Mesenchymal stem cell (in vitro differentiated cells and primary cell): ENCODE results near the gene RIPK1.
A peak's percentile ranks its signal among the peaks of the same experiment; 100 is the strongest.

Experiments
- DNase-seq: peaks from one replicate; pipeline ENCODE4 v3.0.0-alpha.2; 2013
- H2AFZ ChIP-seq: one replicate; pipeline ENCODE4 v1.6.1; 2013; ENCODE audit warnings: low read depth, mild to moderate bottlenecking, control low read depth, inconsistent platforms, low read length, moderate library complexity
- H2AK5ac ChIP-seq: 2 replicates; pipeline ENCODE4 v1.6.1; 2013; ENCODE audit warnings: low read length, moderate library complexity, mild to moderate bottlenecking, inconsistent platforms; ENCODE audit not compliant: severe bottlenecking
- H2BK120ac ChIP-seq: one replicate; pipeline ENCODE4 v1.6.1; 2013; ENCODE audit warnings: low read depth, mild to moderate bottlenecking, inconsistent platforms, low read length, moderate library complexity
- H2BK12ac ChIP-seq, 2 experiments: one replicate each; pipeline ENCODE4 v1.6.1; 2013; ENCODE audit warnings: inconsistent platforms in 2 of 2, low read length in 2 of 2, mild to moderate bottlenecking in 2 of 2, moderate library complexity in 2 of 2, control low read depth in 1 of 2
- H2BK15ac ChIP-seq: one replicate; pipeline ENCODE4 v1.6.1; 2013; ENCODE audit warnings: mild to moderate bottlenecking, low read depth, inconsistent platforms; ENCODE audit not compliant: poor library complexity, severe bottlenecking
- H2BK5ac ChIP-seq: 2 replicates; pipeline ENCODE4 v1.6.1; 2013; ENCODE audit warnings: low read depth, mild to moderate bottlenecking, low read length, control low read depth, inconsistent platforms; ENCODE audit not compliant: poor library complexity, severe bottlenecking
- H3K14ac ChIP-seq, 2 experiments: one replicate each; pipeline ENCODE4 v1.6.1; 2013; ENCODE audit warnings: inconsistent platforms in 2 of 2, low read length in 2 of 2, control low read depth in 1 of 2, mild to moderate bottlenecking in 1 of 2, moderate library complexity in 1 of 2
- H3K18ac ChIP-seq, 2 experiments: one replicate each; pipeline ENCODE4 v1.6.1; 2013; ENCODE audit warnings: inconsistent platforms in 2 of 2, low read length in 2 of 2, control low read depth in 1 of 2, low read depth in 1 of 2, mild to moderate bottlenecking in 1 of 2
- H3K23ac ChIP-seq, 2 experiments: one replicate each; pipeline ENCODE4 v1.6.1; 2013; ENCODE audit warnings: inconsistent platforms in 2 of 2, low read length in 2 of 2, mild to moderate bottlenecking in 2 of 2, moderate library complexity in 2 of 2, control low read depth in 1 of 2
- H3K27ac ChIP-seq: 2 replicates; pipeline ENCODE4 v1.5.1; 2013; ENCODE audit warnings: mild to moderate bottlenecking, moderate library complexity, low read length, control low read depth, inconsistent platforms; ENCODE audit not compliant: poor library complexity, severe bottlenecking
- H3K27me3 ChIP-seq, 2 experiments: 2 replicates each; pipeline versions ENCODE4 v1.6.1 to v1.7.0; 2013; ENCODE audit warnings: low read length in 2 of 2, mild to moderate bottlenecking in 2 of 2, moderate library complexity in 2 of 2, control low read depth in 1 of 2, inconsistent platforms in 1 of 2; ENCODE audit not compliant: control insufficient read depth in 1 of 2, insufficient read depth in 1 of 2
- H3K36me3 ChIP-seq, 2 experiments: 2 replicates each; pipeline versions ENCODE4 v1.6.1 to v1.7.0; 2013; ENCODE audit warnings: low read length in 2 of 2, control low read depth in 1 of 2, inconsistent platforms in 1 of 2, low read depth in 1 of 2, mild to moderate bottlenecking in 1 of 2; ENCODE audit not compliant: insufficient read depth in 2 of 2, control insufficient read depth in 1 of 2
- H3K4ac ChIP-seq, 2 experiments: one replicate each; pipeline ENCODE4 v1.6.1; 2013; ENCODE audit warnings: inconsistent platforms in 2 of 2, low read length in 2 of 2, mild to moderate bottlenecking in 2 of 2, moderate library complexity in 2 of 2, control low read depth in 1 of 2, low read depth in 1 of 2
- H3K4me1 ChIP-seq: 2 replicates; pipeline ENCODE4 v1.6.1; 2013; ENCODE audit warnings: low read depth, low read length, control low read depth; ENCODE audit not compliant: control insufficient read depth, insufficient read depth
- H3K4me2 ChIP-seq: 2 replicates; pipeline ENCODE4 v1.6.1; 2013; ENCODE audit warnings: low read length, mild to moderate bottlenecking, inconsistent platforms; ENCODE audit not compliant: poor library complexity, severe bottlenecking
- H3K4me3 ChIP-seq, 2 experiments: 2 replicates each; pipeline versions ENCODE4 v1.5.1 to v1.7.0; 2013; ENCODE audit warnings: low read length in 2 of 2, mild to moderate bottlenecking in 2 of 2, control low read depth in 1 of 2, low read depth in 1 of 2; ENCODE audit not compliant: insufficient read depth in 1 of 2
- H3K79me1 ChIP-seq: replicated peaks from 2 replicates; pipeline ENCODE4 v1.6.1; 2013; ENCODE audit warnings: mild to moderate bottlenecking, control low read depth, low read length, inconsistent platforms; ENCODE audit not compliant: poor library complexity, severe bottlenecking
- H3K9ac ChIP-seq: 2 replicates; pipeline ENCODE4 v1.7.0; 2013; ENCODE audit warnings: mild to moderate bottlenecking, low read length, moderate library complexity
- H3K9me3 ChIP-seq: 2 replicates; pipeline ENCODE4 v1.7.0; 2013; ENCODE audit warnings: mild to moderate bottlenecking, low read length; ENCODE audit not compliant: control insufficient read depth
- H4K8ac ChIP-seq: one replicate; pipeline ENCODE4 v1.6.1; 2013; ENCODE audit warnings: inconsistent platforms, mild to moderate bottlenecking, low read length, moderate library complexity
- H4K91ac ChIP-seq: one replicate; pipeline ENCODE4 v1.6.1; 2013; ENCODE audit warnings: mild to moderate bottlenecking, low read length, inconsistent platforms
- WGBS: methylation state at CpG from one replicate; pipeline ENCODE4 v1.1.7; 2013; ENCODE audit warnings: mixed read lengths; 5-methylcytosine and 5-hydroxymethylcytosine counted together

Gene RIPK1

GRCh38 chr6:3133515-3133914 lies 65.2 kb downstream of the RIPK1 start:
- H3K9ac ChIP-seq: no peak overlapping the region
- peaks cover 37 to 80% of the 10 kb centered on the region in 2 experiments for H3K36me3 ChIP-seq
- no peak overlapping the region for H2AK5ac ChIP-seq
- no peak overlapping the region for H3K4me3 ChIP-seq
- WGBS: 98% methylated on average over 6 of the region's 9 CpGs
- DNase-seq: no peak
- no peak overlapping the region for H3K27ac ChIP-seq
- peaks cover 7% of the 10 kb centered on the region for H3K4me1 ChIP-seq
- H2BK120ac ChIP-seq: no peak overlapping the region
- no peak overlapping the region for H2AFZ ChIP-seq
- no peak overlapping the region for H3K4me2 ChIP-seq
- H3K18ac ChIP-seq: no peak overlapping the region
- no peak overlapping the region for H3K14ac ChIP-seq
- no peak overlapping the region for H3K23ac ChIP-seq
- H3K79me1 ChIP-seq: peaks cover 5% of the 10 kb centered on the region
- no peaks in the 10 kb centered on the region for H3K27me3 ChIP-seq
- no peak overlapping the region for H2BK5ac ChIP-seq
- H4K91ac ChIP-seq: no peak overlapping the region
- no peak overlapping the region for H2BK12ac ChIP-seq
- H3K4ac ChIP-seq: no peak overlapping the region
- H2BK15ac ChIP-seq: no peak overlapping the region
- no peak overlapping the region for H4K8ac ChIP-seq
- H3K9me3 ChIP-seq: no peaks in the 10 kb centered on the region

- H3K9me3 ChIP-seq: no peaks in the 10 kb centered on the region
- H3K4me1 ChIP-seq: peaks cover 20% of the 10 kb centered on the region
- no peak overlapping the region for H2BK5ac ChIP-seq
- no peak overlapping the region for H2AFZ ChIP-seq
- no peaks in the 10 kb centered on the region for H3K27me3 ChIP-seq
- no peak overlapping the region for H2BK12ac ChIP-seq
- no peak overlapping the region for H3K4me2 ChIP-seq
- no peak overlapping the region for H3K14ac ChIP-seq
- H3K27ac ChIP-seq: no peak overlapping the region
- no peak overlapping the region for H2AK5ac ChIP-seq
- H3K4me3 ChIP-seq: no peak overlapping the region
- H4K91ac ChIP-seq: no peak overlapping the region
- H4K8ac ChIP-seq: no peak overlapping the region
- no peak overlapping the region for H2BK120ac ChIP-seq
- no peak overlapping the region for H3K23ac ChIP-seq
- H3K36me3 ChIP-seq: peaks cover 31 to 81% of the 10 kb centered on the region in 2 experiments
- H3K4ac ChIP-seq: no peak overlapping the region
- DNase-seq: no peak
- H3K79me1 ChIP-seq: peaks cover 5% of the 10 kb centered on the region
- WGBS: 91% methylated on average over 10 of the region's 13 CpGs
- no peak overlapping the region for H2BK15ac ChIP-seq
- H3K18ac ChIP-seq: no peak overlapping the region
- H3K9ac ChIP-seq: no peak overlapping the region
These were observed 67.5 kb downstream of the RIPK1 start for GRCh38 chr6:3135668-3136291.

GRCh38 chr6:3136292-3137011 lies 68.2 kb downstream of the RIPK1 start:
- Histone ChIP-seq H3K27ac (peak overlapping the region; percentile 26), H4K8ac (no peak overlapping the region), H3K4ac (no peak overlapping the region), H3K18ac (no peak overlapping the region), H3K4me3 (no peak overlapping the region), H3K23ac (no peak overlapping the region), H3K9ac (no peak overlapping the region), H4K91ac (no peak overlapping the region), H3K9me3 (no peaks in the 10 kb centered on the region), H2AK5ac (no peak overlapping the region), H2AFZ (no peak overlapping the region), H3K36me3 (peaks cover 31 to 81% of the 10 kb centered on the region in 2 experiments), H2BK12ac (no peak overlapping the region), H3K4me1 (peaks cover 20% of the 10 kb centered on the region), H3K27me3 (no peaks in the 10 kb centered on the region), H2BK15ac (no peak overlapping the region), H2BK5ac (no peak overlapping the region), H3K4me2 (no peak overlapping the region), H2BK120ac (no peak overlapping the region), H3K14ac (no peak overlapping the region), H3K79me1 (peaks cover 5% of the 10 kb centered on the region)
- 78% methylated on average over 3 of the region's 8 CpGs for WGBS
- DNase-seq: no peak

- Histone ChIP-seq H2BK15ac (no peak overlapping the region), H3K9ac (no peak overlapping the region), H2AK5ac (peak overlapping the region; percentile 11), H3K18ac (no peak overlapping the region), H2BK12ac (no peak overlapping the region), H3K4ac (no peak overlapping the region), H2BK5ac (no peak overlapping the region), H3K4me2 (no peak overlapping the region), H3K14ac (no peak overlapping the region), H2BK120ac (no peak overlapping the region), H3K4me1 (peaks cover 20% of the 10 kb centered on the region), H3K4me3 (no peak overlapping the region), H3K36me3 (peaks cover 25 to 75% of the 10 kb centered on the region in 2 experiments), H4K91ac (no peak overlapping the region), H3K27me3 (no peaks in the 10 kb centered on the region), H3K79me1 (peaks cover 5% of the 10 kb centered on the region), H3K9me3 (no peaks in the 10 kb centered on the region), H3K23ac (no peak overlapping the region), H2AFZ (no peak overlapping the region), H4K8ac (no peak overlapping the region), H3K27ac (peak overlapping the region; percentile 26)
- 82% methylated on average over 10 of the region's 12 CpGs for WGBS
- DNase-seq: peak; percentile 17
These were observed 68.9 kb downstream of the RIPK1 start for GRCh38 chr6:3137057-3137777.
